Peyer's patch (tissue), 4 donors: ENCODE measurements around the gene ABHD12B. TPM values are rescaled to one million over a fixed set of nuclear protein-coding genes. Genes with fewer than 3 reads are reported as not detected.

ENCODE experiments used
- DNase-seq, 3 donors: peaks; one replicate each; pipeline ENCODE4 v3.0.0-alpha.2; 2017 to 2019
- H3K27ac ChIP-seq, 4 donors: fragments of 200-600 bp; sonication (generic); one replicate each; pipeline ENCODE4 v1.5.1; 2016 to 2019
- H3K27me3 ChIP-seq, 2 donors: fragments of 200-600 bp; sonication (generic); one replicate each; pipeline ENCODE4 v1.5.1; 2019
- H3K36me3 ChIP-seq, 3 donors: fragments of 200-600 bp; sonication (generic); one replicate each; pipeline ENCODE4 v1.5.1; 2016 to 2019
- H3K4me1 ChIP-seq, 4 donors: fragments of 200-600 bp; sonication (generic); one replicate each; pipeline ENCODE4 v1.5.1; 2016 to 2019
- H3K4me3 ChIP-seq, 4 donors: fragments of 200-600 bp; sonication (generic); 1 replicate in 3 of 4; 2 replicates in 1 of 4; pipeline ENCODE4 v1.5.1; 2016 to 2019; ENCODE audit warnings: mild to moderate bottlenecking in 1 of 4
- H3K9me3 ChIP-seq, 4 donors: fragments of 200-600 bp; sonication (generic); one replicate each; pipeline ENCODE4 v1.5.1; 2016 to 2019; ENCODE audit warnings: mild to moderate bottlenecking in 1 of 4
- POLR2A ChIP-seq, 2 donors: fragments of 450-650 bp; IDR thresholded peaks; one replicate each; pipeline ENCODE4 v1.5.1; 2017; ENCODE audit warnings: antibody characterized with exemption in 2 of 2, mild to moderate bottlenecking in 2 of 2, moderate library complexity in 2 of 2
- total RNA-seq, 4 donors: library from RNA; depleted of rRNA; stranded (reverse); fragments of >200 nt; gene quantifications; one replicate each; pipeline ENCODE4 v1.1.0, GENCODE V29; 2016
- TF ChIP-seq, protein P1 (sequence below), 6 experiments: fragments of 450-650 bp in 4 of 6; fragments of 200-600 bp in 2 of 6; sonication (generic) in 1 of 6; IDR thresholded peaks; one replicate each; pipeline ENCODE4 v1.5.1; 2017 to 2019; ENCODE audit warnings: antibody characterized with exemption in 6 of 6, mild to moderate bottlenecking in 3 of 6, moderate library complexity in 1 of 6

ABHD12B gene
- total RNA-seq, 4 donors from 2014 or later: not detected

GRCh38 chr14:50935126-50936015 is 63.5 kb downstream of the ABHD12B start:
- no peaks in the 10 kb centered on the region for H3K9me3 ChIP-seq
- DNase-seq: no peak
- H3K4me1 ChIP-seq: no peaks in the 10 kb centered on the region
- H3K27ac ChIP-seq: no peak overlapping the region
- no peak overlapping the region for H3K4me3 ChIP-seq
- no peaks in the 10 kb centered on the region for H3K27me3 ChIP-seq
- TF ChIP-seq, protein P1, sequence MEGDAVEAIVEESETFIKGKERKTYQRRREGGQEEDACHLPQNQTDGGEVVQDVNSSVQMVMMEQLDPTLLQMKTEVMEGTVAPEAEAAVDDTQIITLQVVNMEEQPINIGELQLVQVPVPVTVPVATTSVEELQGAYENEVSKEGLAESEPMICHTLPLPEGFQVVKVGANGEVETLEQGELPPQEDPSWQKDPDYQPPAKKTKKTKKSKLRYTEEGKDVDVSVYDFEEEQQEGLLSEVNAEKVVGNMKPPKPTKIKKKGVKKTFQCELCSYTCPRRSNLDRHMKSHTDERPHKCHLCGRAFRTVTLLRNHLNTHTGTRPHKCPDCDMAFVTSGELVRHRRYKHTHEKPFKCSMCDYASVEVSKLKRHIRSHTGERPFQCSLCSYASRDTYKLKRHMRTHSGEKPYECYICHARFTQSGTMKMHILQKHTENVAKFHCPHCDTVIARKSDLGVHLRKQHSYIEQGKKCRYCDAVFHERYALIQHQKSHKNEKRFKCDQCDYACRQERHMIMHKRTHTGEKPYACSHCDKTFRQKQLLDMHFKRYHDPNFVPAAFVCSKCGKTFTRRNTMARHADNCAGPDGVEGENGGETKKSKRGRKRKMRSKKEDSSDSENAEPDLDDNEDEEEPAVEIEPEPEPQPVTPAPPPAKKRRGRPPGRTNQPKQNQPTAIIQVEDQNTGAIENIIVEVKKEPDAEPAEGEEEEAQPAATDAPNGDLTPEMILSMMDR (IDR thresholded peaks at IDR 0.05): no peak
- no peak for TF ChIP-seq POLR2A (IDR thresholded peaks at IDR 0.05)
- peaks cover 0 to 3% (median 0%) of the 10 kb centered on the region in 3 donors for H3K36me3 ChIP-seq

GRCh38 chr14:50936016-50936340 is 64.1 kb downstream of the ABHD12B start:
- no peaks in the 10 kb centered on the region for H3K9me3 ChIP-seq
- no peak overlapping the region for H3K27ac ChIP-seq
- no peak for TF ChIP-seq POLR2A (IDR thresholded peaks at IDR 0.05)
- TF ChIP-seq, protein P1 (IDR thresholded peaks at IDR 0.05): no peak
- no peaks in the 10 kb centered on the region for H3K4me1 ChIP-seq
- no peak overlapping the region for H3K4me3 ChIP-seq
- peaks cover 0 to 3% (median 0%) of the 10 kb centered on the region in 3 donors for H3K36me3 ChIP-seq
- no peaks in the 10 kb centered on the region for H3K27me3 ChIP-seq
- no peak for DNase-seq

- Histone ChIP-seq H3K27ac (no peak overlapping the region), H3K36me3 (no peaks in the 10 kb centered on the region), H3K27me3 (no peaks in the 10 kb centered on the region), H3K4me1 (no peaks in the 10 kb centered on the region), H3K9me3 (no peaks in the 10 kb centered on the region), H3K4me3 (no peak overlapping the region)
- no peak for DNase-seq
- TF ChIP-seq POLR2A (IDR thresholded peaks at IDR 0.05): no peak
- TF ChIP-seq, protein P1 (IDR thresholded peaks at IDR 0.05): no peak
These were observed 65.0 kb downstream of the ABHD12B start for GRCh38 chr14:50936882-50937281.

DNA sequence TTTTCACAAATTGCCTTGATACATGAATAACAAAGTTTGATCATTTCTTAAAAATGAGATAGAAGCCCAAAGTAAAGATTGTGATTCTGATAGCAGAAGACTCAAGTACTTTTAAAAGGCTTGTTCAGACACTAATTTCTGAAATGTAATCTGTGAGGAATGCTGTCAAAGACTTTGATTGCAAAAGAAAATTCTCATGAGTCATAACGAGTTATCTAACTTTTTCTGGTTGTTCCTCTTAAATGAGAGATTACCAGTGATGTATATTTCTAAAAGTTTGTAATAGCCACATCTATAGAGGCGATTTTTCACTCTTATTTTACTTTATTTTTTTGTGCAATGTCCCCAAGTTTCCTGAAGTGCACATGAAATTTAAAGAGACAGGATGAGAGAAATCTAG is 65.5 kb downstream of the ABHD12B start:
- no peak overlapping the region for H3K27ac ChIP-seq
- H3K9me3 ChIP-seq: no peaks in the 10 kb centered on the region
- DNase-seq: no peak
- H3K36me3 ChIP-seq: no peaks in the 10 kb centered on the region
- no peaks in the 10 kb centered on the region for H3K4me1 ChIP-seq
- H3K4me3 ChIP-seq: no peak overlapping the region
- no peak for TF ChIP-seq POLR2A (IDR thresholded peaks at IDR 0.05)
- TF ChIP-seq, protein P1 (IDR thresholded peaks at IDR 0.05): no peak
- no peaks in the 10 kb centered on the region for H3K27me3 ChIP-seq

DNA sequence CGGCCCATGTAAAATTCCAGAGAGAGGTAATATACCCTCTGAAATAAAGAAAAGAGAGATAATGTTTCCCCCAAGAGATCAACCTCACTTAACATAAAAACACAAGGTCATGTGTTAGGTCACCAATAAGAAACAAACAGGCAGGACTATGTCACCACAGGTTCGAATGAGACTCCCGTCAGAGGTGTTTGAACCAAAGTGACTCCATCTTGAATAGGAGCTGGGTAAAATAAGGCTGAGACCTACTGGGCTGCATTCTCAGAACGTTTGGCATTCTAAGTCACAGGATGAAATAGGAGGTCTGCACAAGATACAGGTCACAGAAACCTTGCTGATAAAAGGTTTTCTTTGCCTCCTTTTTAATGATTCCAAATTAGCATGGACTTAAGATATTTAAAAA is 65.9 kb downstream of the ABHD12B start:
- H3K4me3 ChIP-seq: no peak overlapping the region
- H3K9me3 ChIP-seq: no peaks in the 10 kb centered on the region
- no peak for DNase-seq
- no peak overlapping the region for H3K27ac ChIP-seq
- H3K36me3 ChIP-seq: no peaks in the 10 kb centered on the region
- H3K27me3 ChIP-seq: no peaks in the 10 kb centered on the region
- no peak for TF ChIP-seq POLR2A (IDR thresholded peaks at IDR 0.05)
- TF ChIP-seq, protein P1 (IDR thresholded peaks at IDR 0.05): no peak
- H3K4me1 ChIP-seq: no peaks in the 10 kb centered on the region
